ENCODE results near the gene IDH3B.

Gene IDH3B

GRCh38 chr20:2707353-2708072 is 43.5 kb upstream of the IDH3B start:
- peaks cover 48% of the 10 kb centered on the region for H3K27me3 Mint-ChIP-seq (ENCODE audit: low read depth, poor library complexity)
- H3K9me3 Mint-ChIP-seq: no peaks in the 10 kb centered on the region
- DNase-seq: no peak
- no peak for TF ChIP-seq CTCF (IDR thresholded peaks at IDR 0.05)
- H3K27ac Mint-ChIP-seq: no peak overlapping the region
- no peaks in the 10 kb centered on the region for H3K36me3 Mint-ChIP-seq (ENCODE audit: low read depth)
- H3K4me3 Mint-ChIP-seq: no peak overlapping the region
- H3K4me1 Mint-ChIP-seq: peaks cover 30% of the 10 kb centered on the region

GRCh38 chr20:2706688-2707352 is 42.8 kb upstream of the IDH3B start:
- TF ChIP-seq CTCF (IDR thresholded peaks at IDR 0.05): no peak
- Mint-ChIP-seq H3K27ac (no peak overlapping the region), H3K36me3 (ENCODE audit: low read depth) (no peaks in the 10 kb centered on the region), H3K9me3 (no peaks in the 10 kb centered on the region), H3K27me3 (ENCODE audit: low read depth, poor library complexity) (peaks cover 53% of the 10 kb centered on the region), H3K4me1 (peaks cover 33% of the 10 kb centered on the region), H3K4me3 (no peak overlapping the region)
- no peak for DNase-seq

DNA sequence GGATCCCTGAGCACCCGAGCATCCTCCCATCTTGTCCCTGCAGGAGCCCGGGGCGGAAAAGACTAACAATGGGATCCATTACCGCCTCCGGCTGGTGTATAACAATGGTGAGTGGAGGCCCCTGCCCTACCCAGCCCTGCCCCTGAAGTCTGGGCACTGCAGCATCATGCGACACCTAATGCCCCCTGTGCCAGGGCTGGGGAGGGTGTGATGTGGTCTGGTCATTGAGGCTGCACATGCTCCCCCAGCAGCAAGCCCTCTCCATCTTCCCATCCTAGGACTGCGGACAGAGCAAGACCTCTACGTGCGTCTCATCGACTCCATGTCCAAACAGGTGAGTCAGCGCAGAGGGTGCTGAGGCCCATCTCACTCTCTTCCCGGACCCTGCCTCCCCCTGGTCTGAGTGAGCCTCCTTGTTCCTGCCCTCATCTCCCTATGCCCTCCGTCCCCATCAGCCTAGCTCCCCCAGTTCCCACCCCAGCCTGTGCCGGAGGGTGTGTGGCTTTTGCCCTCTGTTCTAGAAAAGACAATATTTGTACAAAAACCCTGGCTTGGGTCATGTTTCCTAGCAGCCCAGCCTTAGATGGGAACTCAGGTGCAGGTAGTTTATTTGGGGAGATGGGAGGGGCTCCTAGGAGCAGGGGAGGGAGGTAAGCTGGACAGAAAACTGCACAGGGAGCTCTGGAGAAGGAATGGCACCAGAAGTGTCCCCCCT is 42.1 kb upstream of the IDH3B start:
- peaks cover 60% of the 10 kb centered on the region for H3K27me3 Mint-ChIP-seq (ENCODE audit: low read depth, poor library complexity)
- no peak for TF ChIP-seq CTCF (IDR thresholded peaks at IDR 0.05)

DNA sequence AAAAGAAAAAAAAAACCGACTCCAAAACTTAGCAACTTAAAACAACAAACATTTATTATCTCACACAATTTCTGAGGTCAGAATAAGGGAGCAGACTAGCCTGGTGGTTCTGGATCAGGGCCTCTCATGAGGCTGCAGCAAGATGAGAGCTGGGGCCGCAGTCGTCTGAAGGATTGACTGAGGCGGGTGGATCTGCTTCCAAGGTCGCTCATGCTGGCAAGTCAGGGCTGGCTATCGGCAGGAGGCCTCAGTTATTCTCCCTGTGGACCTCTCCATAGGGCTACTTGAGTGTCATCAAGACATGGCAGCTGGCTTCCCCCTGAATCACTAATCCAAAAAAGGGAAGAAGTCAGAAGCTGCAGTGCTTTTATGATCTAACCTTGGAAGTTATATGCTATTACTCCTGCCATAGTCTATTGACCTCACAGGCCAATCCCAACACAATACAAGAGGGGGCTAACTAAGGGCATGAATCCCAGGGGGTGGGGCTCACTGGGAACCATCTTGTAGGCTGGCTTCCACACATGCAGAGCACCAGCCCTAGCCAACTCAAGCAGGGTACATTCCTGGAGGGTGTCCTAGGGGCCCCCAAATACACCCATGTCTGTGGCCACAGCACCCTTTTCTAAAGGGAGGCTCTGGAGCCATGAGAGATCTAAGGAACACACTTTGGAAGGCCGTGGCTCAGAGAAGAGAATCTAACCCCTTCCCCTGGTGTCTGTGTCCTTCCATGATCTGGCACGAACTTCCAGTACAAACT is 39.9 kb upstream of the IDH3B start:
- peaks cover 74% of the 10 kb centered on the region for H3K27me3 Mint-ChIP-seq (ENCODE audit: low read depth, poor library complexity)
- no peaks in the 10 kb centered on the region for H3K9me3 Mint-ChIP-seq
- no peak for TF ChIP-seq CTCF (IDR thresholded peaks at IDR 0.05)
- H3K4me3 Mint-ChIP-seq: no peak overlapping the region
- peaks cover 41% of the 10 kb centered on the region for H3K4me1 Mint-ChIP-seq
- no peak overlapping the region for H3K27ac Mint-ChIP-seq
- no peaks in the 10 kb centered on the region for H3K36me3 Mint-ChIP-seq (ENCODE audit: low read depth)
- DNase-seq: no peak

More for the DNA sequence above, 42.1 kb upstream of the IDH3B start:
- no peak overlapping the region for H3K27ac Mint-ChIP-seq
- H3K36me3 Mint-ChIP-seq (ENCODE audit: low read depth): no peaks in the 10 kb centered on the region
- peaks cover 40% of the 10 kb centered on the region for H3K4me1 Mint-ChIP-seq
- no peak for DNase-seq
- H3K9me3 Mint-ChIP-seq: no peaks in the 10 kb centered on the region
- no peak overlapping the region for H3K4me3 Mint-ChIP-seq

GRCh38 chr20:2701671-2702081 is 37.7 kb upstream of the IDH3B start:
- no peaks in the 10 kb centered on the region for H3K9me3 Mint-ChIP-seq
- TF ChIP-seq CTCF (IDR thresholded peaks at IDR 0.05): no peak
- no peaks in the 10 kb centered on the region for H3K36me3 Mint-ChIP-seq (ENCODE audit: low read depth)
- peaks cover 87% of the 10 kb centered on the region for H3K27me3 Mint-ChIP-seq (ENCODE audit: low read depth, poor library complexity)
- H3K27ac Mint-ChIP-seq: no peak overlapping the region
- DNase-seq: no peak
- H3K4me1 Mint-ChIP-seq: peaks cover 25% of the 10 kb centered on the region
- H3K4me3 Mint-ChIP-seq: no peak overlapping the region
